Measurements from ENCODE around the gene WWP2. TPM values are rescaled to one million over a fixed set of nuclear protein-coding genes. Genes with fewer than 3 reads are reported as not detected.

The WWP2 gene
- total and polyA plus RNA-seq, 2 donors (not counting 3 experiments of a cell fraction or from before 2014, with no cell fraction given) = 17.9 to 44.9 TPM

DNA sequence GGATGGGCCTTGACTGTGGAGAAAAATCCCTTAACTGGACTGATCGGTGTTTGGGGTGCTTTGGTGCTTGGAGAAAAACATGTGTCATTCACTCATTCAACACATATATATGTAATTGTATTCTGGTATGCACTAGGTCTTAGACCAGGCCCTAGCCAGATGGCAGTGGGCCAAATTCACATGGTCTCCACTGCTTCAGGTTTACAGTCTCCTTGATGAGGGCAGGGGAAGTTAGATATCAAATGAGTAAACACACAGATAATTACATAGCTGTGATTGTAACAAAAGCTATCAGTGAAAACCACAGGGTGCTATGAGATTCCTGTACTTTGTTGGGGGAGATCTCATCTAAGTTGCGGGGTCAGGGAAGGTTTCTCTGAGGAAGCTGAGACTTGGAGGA is 78.8 kb downstream of the WWP2 start:
- ChIA-PET POLR2A (interaction anchor here (0.9 kb wide), 1 partner anchor 25 kb away, joined by 3 read pairs; no protein-coding TSS in a partner anchor), CTCF (interaction anchor here (0.9 to 3.8 kb wide), 2 partner anchors 8 to 89 kb away, joined by 3 to 13 read pairs; no protein-coding TSS in a partner anchor)
- Histone ChIP-seq H3K9me3 (replicated peaks; ENCODE audit: control insufficient read depth, insufficient read depth, low read length) (no peaks in the 10 kb centered on the region), H3K27ac (ENCODE audit: insufficient read depth, low read depth, low read length) (no peak overlapping the region), H3K9me1 (replicated peaks; ENCODE audit: control insufficient read depth, extremely low read depth, insufficient read depth, low read length) (no peaks in the 10 kb centered on the region), H4K20me1 (replicated peaks; ENCODE audit: control insufficient read depth, extremely low read depth, insufficient read depth, low read length) (no peaks in the 10 kb centered on the region), H3K79me2 (ENCODE audit: control insufficient read depth, insufficient read depth, low read length) (no peaks in the 10 kb centered on the region), H3K4me2 (ENCODE audit: insufficient read depth, low read length) (no peak overlapping the region), H3K4me3 (replicated peaks in 1 of 3; ENCODE audit: insufficient read depth in 1 of 3, low read depth in 1 of 3, low read length in 3 of 3) (no peak overlapping the region), H3K9ac (replicated peaks; ENCODE audit: extremely low read depth, insufficient read depth, low read length) (no peak overlapping the region), H3K27me3 (ENCODE audit: control insufficient read depth in 2 of 2, insufficient read depth in 2 of 2, low read length in 2 of 2) (no peaks in the 10 kb centered on the region), H3K36me3 (ENCODE audit: control insufficient read depth in 2 of 2, extremely low read depth in 1 of 2, insufficient read depth in 2 of 2, low read length in 2 of 2) (peaks cover 0 to 6% of the 10 kb centered on the region in 2 experiments), H3K4me1 (ENCODE audit: control insufficient read depth, extremely low read depth, insufficient read depth, low read length) (peaks cover 5% of the 10 kb centered on the region), H2AFZ (ENCODE audit: low read depth, low read length) (no peak overlapping the region)
- dilution Hi-C loops (cut with MboI; ENCODE audit: extremely low pct_ligation_motif_present, low sequenced_read_pairs) (no loop called here), intact Hi-C loops (cut with micrococcal nuclease) (no loop called here)
- TF ChIP-seq POLR2A (IDR thresholded peaks at IDR 0.05; ENCODE audit: low read depth, low read length) (no peak), CTCF (IDR thresholded peaks at IDR 0.05; ENCODE audit: extremely low read depth in 1 of 2, insufficient read depth in 1 of 2, low read depth in 1 of 2, low read length in 2 of 2) (no peak), EZH2 (IDR thresholded peaks at IDR 0.05; ENCODE audit: borderline replicate concordance, low read depth, low read length, severe bottlenecking) (no peak), GATA2 (IDR thresholded peaks at IDR 0.05; ENCODE audit: insufficient read depth, insufficient read length, low read depth, low read length) (no peak), FOS (IDR thresholded peaks at IDR 0.05; ENCODE audit: borderline replicate concordance, insufficient read depth, low read length) (no peak), POLR2AphosphoS5 (IDR thresholded peaks at IDR 0.05; ENCODE audit: insufficient read depth, low read depth, low read length) (no peak), JUN (IDR thresholded peaks at IDR 0.05; ENCODE audit: borderline replicate concordance, insufficient read depth, insufficient read length, low read depth) (no peak), MYC (IDR thresholded peaks at IDR 0.05; ENCODE audit: low read depth, low read length) (no peak)
- TF ChIP-seq, protein P1, sequence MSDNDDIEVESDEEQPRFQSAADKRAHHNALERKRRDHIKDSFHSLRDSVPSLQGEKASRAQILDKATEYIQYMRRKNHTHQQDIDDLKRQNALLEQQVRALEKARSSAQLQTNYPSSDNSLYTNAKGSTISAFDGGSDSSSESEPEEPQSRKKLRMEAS (IDR thresholded peaks at IDR 0.05; ENCODE audit: insufficient read depth, insufficient read length) = no peak
- no TSS peak for BruUV-seq (replicated peaks)
- DNase-seq (ENCODE audit: low read depth, low spot score) = peak; percentile 73
- no peak for FAIRE-seq

All from endothelial cell of umbilical vein (primary cell).